Measurements from ENCODE around the gene CLNK.

- TF ChIP-seq REST (IDR thresholded peaks at IDR 0.05; ENCODE audit: insufficient read depth in 1 of 2, low read depth in 2 of 2, low read length in 2 of 2), result no peak
- TF ChIP-seq POLR2AphosphoS5 (IDR thresholded peaks at IDR 0.05; ENCODE audit: low read depth, low read length), result no peak
- no peak for TF ChIP-seq FOXP2 (optimal IDR thresholded peaks at IDR 0.05; ENCODE audit: borderline replicate concordance, extremely low read depth, extremely low read length, insufficient read depth)
- TF ChIP-seq TAF1 (IDR thresholded peaks at IDR 0.05; ENCODE audit: borderline replicate concordance, insufficient read depth, low read length), result no peak
- no peak for TF ChIP-seq SIN3A (IDR thresholded peaks at IDR 0.05; ENCODE audit: borderline replicate concordance, insufficient read depth, low read length)
Observed at GRCh38 chr4:10571909-10572308, 112.7 kb downstream of the CLNK start.

Measured in PFSK-1 (cell line).